Measurements from ENCODE around the gene PSMA7.

DNA sequence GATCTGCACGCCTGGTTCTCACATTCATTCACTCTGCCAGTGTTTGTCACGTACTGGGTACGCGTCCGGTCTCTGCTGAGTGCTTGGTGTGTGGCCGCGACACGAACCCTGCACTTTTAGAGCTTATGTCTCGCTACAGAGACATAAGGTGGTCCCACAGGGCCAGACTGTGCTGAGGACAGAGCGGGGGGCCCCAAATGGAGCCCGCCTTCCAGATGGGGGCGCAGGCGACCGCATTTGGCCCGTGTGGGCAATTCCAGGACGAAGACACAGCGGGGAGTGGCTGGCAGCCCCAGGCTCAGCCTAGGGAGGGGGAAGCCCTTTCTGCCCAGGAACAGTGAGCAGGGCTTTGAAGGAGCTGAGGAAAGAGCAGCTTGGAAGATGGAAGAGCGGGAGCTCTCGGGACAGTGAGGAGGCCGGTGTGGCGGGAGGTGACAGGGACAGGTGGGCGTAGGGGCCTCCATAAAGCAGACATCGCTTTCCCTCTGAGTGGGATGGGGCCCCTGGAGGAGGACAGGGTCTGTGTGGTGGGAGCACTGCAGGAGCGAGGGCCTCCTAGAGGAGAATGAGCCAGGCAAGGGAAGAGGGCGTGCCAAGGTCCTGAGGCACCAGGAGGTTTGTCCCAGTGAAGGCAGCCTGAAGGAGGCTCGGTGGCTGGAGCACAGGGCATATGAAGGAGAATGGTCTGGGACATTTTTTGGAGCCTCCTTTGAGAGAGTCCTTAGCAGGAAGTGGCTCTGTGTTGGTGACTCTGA lies 31.9 kb upstream of the PSMA7 start:
- TF ChIP-seq POLR2AphosphoS5 (IDR thresholded peaks at IDR 0.05) (no peak), CTCF (IDR thresholded peaks at IDR 0.05) (no peak), POLR2A (IDR thresholded peaks at IDR 0.05; ENCODE audit: low read depth) (no peak), EP300 (IDR thresholded peaks at IDR 0.05) (no peak)
